ENCODE data around the gene NPTX1.

NPTX1 gene

DNA sequence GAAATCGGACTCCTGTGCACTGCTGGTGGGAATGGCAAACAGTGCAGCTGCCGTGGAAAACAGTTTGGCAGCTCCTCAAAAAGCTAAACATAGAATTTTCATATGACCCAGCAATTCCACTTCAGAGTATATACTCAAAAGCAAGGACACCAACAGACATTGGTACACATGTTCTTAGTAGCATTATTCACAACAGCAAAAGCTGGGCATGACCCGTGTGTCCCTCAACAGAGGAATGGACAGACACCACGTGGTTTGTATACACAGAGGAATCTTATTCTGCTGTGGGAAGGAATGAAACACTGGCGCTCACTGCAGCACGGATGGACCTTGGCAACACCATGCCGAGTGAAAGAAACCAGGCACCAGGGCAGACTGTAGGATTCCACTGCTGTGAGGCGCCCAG, 16.0 kb downstream of the NPTX1 start:
- no peak for DNase-seq (ENCODE audit: low read depth in 1 of 2, low spot score in 1 of 2)
- H3K27me3 ChIP-seq (ENCODE audit: insufficient read depth, poor library complexity, severe bottlenecking): peaks cover 20% of the 10 kb centered on the region
- no peak overlapping the region for H3K27ac ChIP-seq (replicated peaks)
- H3K4me3 ChIP-seq (replicated peaks; ENCODE audit: insufficient read depth, low read length): no peak overlapping the region
- TF ChIP-seq POLR2AphosphoS5 (IDR thresholded peaks at IDR 0.05; ENCODE audit: low read depth): no peak
- TF ChIP-seq, protein P1, sequence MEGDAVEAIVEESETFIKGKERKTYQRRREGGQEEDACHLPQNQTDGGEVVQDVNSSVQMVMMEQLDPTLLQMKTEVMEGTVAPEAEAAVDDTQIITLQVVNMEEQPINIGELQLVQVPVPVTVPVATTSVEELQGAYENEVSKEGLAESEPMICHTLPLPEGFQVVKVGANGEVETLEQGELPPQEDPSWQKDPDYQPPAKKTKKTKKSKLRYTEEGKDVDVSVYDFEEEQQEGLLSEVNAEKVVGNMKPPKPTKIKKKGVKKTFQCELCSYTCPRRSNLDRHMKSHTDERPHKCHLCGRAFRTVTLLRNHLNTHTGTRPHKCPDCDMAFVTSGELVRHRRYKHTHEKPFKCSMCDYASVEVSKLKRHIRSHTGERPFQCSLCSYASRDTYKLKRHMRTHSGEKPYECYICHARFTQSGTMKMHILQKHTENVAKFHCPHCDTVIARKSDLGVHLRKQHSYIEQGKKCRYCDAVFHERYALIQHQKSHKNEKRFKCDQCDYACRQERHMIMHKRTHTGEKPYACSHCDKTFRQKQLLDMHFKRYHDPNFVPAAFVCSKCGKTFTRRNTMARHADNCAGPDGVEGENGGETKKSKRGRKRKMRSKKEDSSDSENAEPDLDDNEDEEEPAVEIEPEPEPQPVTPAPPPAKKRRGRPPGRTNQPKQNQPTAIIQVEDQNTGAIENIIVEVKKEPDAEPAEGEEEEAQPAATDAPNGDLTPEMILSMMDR (IDR thresholded peaks at IDR 0.05; ENCODE audit: insufficient read depth, low read length): no peak
- no peak for TF ChIP-seq GABPA (IDR thresholded peaks at IDR 0.05; ENCODE audit: low read depth)
- TF ChIP-seq, protein P2, sequence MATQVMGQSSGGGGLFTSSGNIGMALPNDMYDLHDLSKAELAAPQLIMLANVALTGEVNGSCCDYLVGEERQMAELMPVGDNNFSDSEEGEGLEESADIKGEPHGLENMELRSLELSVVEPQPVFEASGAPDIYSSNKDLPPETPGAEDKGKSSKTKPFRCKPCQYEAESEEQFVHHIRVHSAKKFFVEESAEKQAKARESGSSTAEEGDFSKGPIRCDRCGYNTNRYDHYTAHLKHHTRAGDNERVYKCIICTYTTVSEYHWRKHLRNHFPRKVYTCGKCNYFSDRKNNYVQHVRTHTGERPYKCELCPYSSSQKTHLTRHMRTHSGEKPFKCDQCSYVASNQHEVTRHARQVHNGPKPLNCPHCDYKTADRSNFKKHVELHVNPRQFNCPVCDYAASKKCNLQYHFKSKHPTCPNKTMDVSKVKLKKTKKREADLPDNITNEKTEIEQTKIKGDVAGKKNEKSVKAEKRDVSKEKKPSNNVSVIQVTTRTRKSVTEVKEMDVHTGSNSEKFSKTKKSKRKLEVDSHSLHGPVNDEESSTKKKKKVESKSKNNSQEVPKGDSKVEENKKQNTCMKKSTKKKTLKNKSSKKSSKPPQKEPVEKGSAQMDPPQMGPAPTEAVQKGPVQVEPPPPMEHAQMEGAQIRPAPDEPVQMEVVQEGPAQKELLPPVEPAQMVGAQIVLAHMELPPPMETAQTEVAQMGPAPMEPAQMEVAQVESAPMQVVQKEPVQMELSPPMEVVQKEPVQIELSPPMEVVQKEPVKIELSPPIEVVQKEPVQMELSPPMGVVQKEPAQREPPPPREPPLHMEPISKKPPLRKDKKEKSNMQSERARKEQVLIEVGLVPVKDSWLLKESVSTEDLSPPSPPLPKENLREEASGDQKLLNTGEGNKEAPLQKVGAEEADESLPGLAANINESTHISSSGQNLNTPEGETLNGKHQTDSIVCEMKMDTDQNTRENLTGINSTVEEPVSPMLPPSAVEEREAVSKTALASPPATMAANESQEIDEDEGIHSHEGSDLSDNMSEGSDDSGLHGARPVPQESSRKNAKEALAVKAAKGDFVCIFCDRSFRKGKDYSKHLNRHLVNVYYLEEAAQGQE (IDR thresholded peaks at IDR 0.05; ENCODE audit: insufficient replicate concordance, low read depth): no peak
- TF ChIP-seq SPI1 (IDR thresholded peaks at IDR 0.05; ENCODE audit: borderline replicate concordance, low read depth): no peak

DNA sequence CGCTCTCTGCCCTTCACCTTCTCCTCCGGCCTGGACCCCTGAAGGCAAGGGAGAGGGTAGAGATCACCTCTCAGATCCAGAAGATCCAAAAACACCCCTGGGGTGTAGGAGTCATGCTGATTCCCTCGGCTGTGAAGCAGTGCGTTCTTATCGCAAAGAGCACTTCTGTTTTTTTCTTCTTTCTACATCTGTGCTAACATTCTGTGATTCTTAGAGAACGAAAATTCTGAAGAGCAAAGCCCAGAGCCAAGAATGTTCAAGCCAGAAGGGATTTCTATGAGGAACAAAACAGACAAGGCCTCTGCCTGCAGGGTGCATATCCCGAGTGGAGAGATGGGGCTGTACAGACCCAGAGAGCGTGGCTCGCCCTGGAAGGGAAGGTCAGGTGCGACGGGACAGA, 17.2 kb downstream of the NPTX1 start:
- no peak overlapping the region for H3K4me3 ChIP-seq (replicated peaks; ENCODE audit: insufficient read depth, low read length)
- DNase-seq (ENCODE audit: low read depth in 1 of 2, low spot score in 1 of 2): no peak
- TF ChIP-seq GABPA (IDR thresholded peaks at IDR 0.05; ENCODE audit: low read depth): no peak
- TF ChIP-seq POLR2AphosphoS5 (IDR thresholded peaks at IDR 0.05; ENCODE audit: low read depth): no peak
- TF ChIP-seq SPI1 (IDR thresholded peaks at IDR 0.05; ENCODE audit: borderline replicate concordance, low read depth): 0 out of 2 replicates have a peak, but pooled peaks have one; percentile 12
- TF ChIP-seq, protein P1 (IDR thresholded peaks at IDR 0.05; ENCODE audit: insufficient read depth, low read length): no peak
- TF ChIP-seq, protein P2 (IDR thresholded peaks at IDR 0.05; ENCODE audit: insufficient replicate concordance, low read depth): no peak
- no peak overlapping the region for H3K27ac ChIP-seq (replicated peaks)
- H3K27me3 ChIP-seq (ENCODE audit: insufficient read depth, poor library complexity, severe bottlenecking): peaks cover 9% of the 10 kb centered on the region

DNA sequence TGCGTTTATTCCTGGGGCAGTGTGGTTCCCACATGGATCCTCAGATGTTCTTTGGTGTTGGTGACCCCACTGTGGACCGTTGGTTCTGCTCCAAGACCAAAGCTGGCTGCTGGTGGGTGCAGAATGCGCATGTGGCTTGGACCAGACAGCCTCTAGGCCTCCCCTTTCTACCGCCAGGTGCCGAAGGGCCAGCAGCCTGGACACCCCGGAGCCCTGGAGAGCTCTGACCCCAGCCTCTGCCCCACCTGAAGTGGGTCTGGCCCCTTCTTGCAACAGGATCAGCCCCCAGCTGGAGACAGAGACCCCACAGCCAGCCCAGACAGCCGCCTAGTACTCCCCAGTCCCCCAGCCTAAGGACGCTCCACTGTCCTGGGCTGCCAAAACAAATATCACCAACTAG, 18.4 kb downstream of the NPTX1 start:
- H3K27me3 ChIP-seq (ENCODE audit: insufficient read depth, poor library complexity, severe bottlenecking): peaks cover 6% of the 10 kb centered on the region
- DNase-seq (ENCODE audit: low read depth in 1 of 2, low spot score in 1 of 2): no peak
- TF ChIP-seq, protein P1 (IDR thresholded peaks at IDR 0.05; ENCODE audit: insufficient read depth, low read length): no peak
- no peak for TF ChIP-seq POLR2AphosphoS5 (IDR thresholded peaks at IDR 0.05; ENCODE audit: low read depth)
- TF ChIP-seq, protein P2 (IDR thresholded peaks at IDR 0.05; ENCODE audit: insufficient replicate concordance, low read depth): no peak
- no peak for TF ChIP-seq GABPA (IDR thresholded peaks at IDR 0.05; ENCODE audit: low read depth)
- no peak for TF ChIP-seq SPI1 (IDR thresholded peaks at IDR 0.05; ENCODE audit: borderline replicate concordance, low read depth)
- peak overlapping the region; percentile 34 for H3K27ac ChIP-seq (replicated peaks)
- no peak overlapping the region for H3K4me3 ChIP-seq (replicated peaks; ENCODE audit: insufficient read depth, low read length)
